ENCODE data around the gene RIF1.
"Not testable (repeated sequence)": the region's sequence is repeated elsewhere in the genome, so short reads cannot be mapped to it uniquely, and the experiment has no call there.

Gene RIF1

DNA sequence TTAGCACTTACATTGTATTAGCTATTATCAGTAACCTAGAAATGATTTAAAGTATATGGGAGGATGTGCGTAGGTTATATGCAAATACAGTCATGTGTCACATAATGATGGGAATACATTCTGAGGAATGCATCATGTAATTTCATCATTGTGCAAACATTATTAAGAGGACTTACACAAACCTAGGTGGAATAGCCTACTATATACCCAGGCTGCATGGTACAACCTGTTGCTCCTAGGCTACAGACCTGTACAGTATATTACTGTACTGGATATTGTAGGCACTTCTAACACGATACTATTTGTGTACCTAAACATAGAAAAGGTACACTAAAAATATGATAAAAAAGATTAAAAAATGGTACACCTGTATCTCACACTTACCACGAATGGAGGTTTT is 7.9 kb downstream of the RIF1 start:
- DNase-seq (ENCODE audit: low read depth), result no peak

- not testable (repeated sequence) for DNase-seq (ENCODE audit: low read depth)
These were observed 12.0 kb downstream of the RIF1 start for GRCh38 chr2:151421681-151422080.

DNA sequence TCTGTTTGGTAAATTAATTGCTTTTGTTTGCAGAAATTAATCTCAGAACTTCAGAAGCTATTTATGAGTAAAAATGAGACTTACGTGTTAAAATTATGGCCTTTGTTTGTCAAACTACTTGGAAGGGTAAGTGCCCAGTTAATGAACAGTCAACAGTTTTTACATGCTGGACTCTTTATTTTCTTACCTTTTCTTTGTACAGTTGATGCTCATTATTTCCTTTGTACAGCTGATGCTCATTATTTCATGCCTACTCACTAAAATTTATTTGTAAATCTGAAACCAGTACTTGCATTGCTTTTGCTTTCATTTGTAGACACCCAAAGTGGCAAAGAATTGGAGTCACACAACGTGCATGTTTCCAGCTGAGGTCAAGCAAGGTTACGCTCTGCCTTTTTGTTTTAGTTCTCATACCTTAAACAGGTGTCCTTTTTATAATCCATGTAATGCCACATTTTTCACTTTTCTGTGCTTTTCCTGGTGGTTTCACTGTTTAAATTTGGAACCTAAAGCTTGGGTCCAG is 13.3 kb downstream of the RIF1 start:
- DNase-seq (ENCODE audit: low read depth), result no peak

- no peak for DNase-seq (ENCODE audit: low read depth)
These were observed 14.1 kb downstream of the RIF1 start for GRCh38 chr2:151423760-151424159.

DNA sequence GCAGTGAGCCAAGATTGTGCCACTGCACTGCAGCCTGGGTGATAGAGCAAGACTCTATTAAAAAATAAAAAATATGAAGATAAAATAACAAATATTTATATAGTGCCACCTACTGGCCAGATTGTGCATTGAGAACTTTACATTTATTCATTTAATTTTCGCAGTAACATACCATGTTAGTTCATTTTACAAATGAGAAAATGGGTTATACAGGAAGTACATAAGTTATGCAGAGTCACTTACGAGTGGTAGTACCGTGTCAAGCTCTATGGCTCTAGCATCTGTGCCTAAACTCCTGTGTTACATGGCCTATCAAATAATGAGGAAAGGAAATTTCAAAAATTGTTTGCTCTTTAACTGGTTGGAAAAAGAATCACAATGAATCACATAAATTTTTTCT is 27.9 kb downstream of the RIF1 start:
- no peak for DNase-seq (ENCODE audit: low read depth)

DNA sequence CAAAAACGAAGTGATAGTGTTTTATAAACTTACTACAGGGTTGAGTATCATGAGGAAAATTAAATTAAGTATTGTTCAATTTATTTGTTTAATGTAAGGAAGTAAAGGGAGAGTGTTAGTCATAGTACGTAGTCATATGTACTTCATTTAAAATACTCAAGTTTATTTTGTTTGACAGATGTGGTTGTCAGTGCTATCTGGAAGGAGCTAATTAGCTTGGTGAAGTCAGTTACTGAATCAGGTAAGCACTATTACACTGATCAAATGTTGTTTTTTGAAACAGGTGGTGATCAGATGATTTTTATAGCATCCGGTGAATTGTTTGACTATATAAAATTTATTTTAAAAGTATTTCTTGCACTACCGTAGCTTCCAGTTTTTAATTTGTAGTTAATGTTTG is 28.8 kb downstream of the RIF1 start:
- no peak for DNase-seq (ENCODE audit: low read depth)

DNA sequence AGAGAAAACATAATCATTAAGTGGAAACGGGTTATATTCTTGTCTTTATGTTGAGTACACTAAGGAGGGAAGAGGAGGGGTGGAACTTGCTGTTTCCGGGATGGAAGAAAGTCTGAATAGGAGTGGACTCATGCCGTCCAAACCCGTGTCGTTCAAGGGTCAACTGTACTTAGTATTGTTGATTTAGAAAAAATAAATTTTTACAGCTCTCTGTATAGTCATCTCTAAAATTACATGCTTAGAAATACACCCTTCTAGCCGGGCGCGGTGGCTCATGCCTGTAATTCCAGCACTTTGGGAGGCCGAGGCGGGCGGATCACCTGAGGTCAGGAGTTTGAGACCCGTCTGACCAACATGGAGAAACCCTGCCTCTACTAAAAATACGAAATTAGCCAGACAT is 29.4 kb downstream of the RIF1 start:
- DNase-seq (ENCODE audit: low read depth), result no peak

GRCh38 chr2:151459358-151459757 is 49.7 kb downstream of the RIF1 start:
- no peak for DNase-seq (ENCODE audit: low read depth)

DNA sequence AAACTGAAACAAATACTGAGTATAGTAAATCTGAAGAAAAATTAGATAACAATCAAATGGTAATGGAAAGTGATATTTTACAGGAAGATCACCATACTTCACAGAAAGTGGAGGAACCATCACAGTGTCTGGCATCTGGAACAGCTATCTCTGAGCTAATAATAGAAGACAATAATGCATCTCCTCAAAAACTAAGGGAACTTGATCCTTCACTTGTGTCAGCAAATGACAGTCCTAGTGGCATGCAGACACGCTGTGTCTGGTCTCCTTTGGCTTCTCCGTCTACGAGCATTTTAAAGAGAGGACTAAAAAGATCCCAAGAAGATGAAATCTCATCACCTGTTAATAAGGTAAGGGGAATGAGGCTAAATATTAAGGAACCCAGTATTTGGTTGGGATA is 56.1 kb downstream of the RIF1 start:
- no peak for DNase-seq (ENCODE audit: low read depth)

DNA sequence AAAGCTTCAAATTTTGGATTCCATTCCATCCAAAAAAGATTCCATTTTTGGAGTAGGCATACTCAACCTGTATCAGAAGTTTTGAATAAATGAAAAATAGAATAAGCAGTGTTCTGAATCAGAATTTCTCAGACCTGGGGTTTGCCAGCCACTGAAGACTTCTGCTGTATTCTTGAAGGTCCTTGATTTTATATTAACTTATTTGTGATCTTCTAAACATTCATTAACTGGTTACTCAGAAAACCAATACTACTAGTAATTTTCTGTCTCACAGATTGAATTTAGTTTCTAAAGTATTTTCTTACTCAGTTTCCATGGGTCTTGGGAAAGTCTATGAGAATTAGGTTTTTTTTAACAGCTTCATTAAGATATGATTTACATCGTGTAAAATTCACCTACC is 60.9 kb downstream of the RIF1 start:
- no peak for DNase-seq (ENCODE audit: low read depth)

GRCh38 chr2:151472966-151473365 is 63.3 kb downstream of the RIF1 start:
- DNase-seq (ENCODE audit: low read depth), result no peak

DNA sequence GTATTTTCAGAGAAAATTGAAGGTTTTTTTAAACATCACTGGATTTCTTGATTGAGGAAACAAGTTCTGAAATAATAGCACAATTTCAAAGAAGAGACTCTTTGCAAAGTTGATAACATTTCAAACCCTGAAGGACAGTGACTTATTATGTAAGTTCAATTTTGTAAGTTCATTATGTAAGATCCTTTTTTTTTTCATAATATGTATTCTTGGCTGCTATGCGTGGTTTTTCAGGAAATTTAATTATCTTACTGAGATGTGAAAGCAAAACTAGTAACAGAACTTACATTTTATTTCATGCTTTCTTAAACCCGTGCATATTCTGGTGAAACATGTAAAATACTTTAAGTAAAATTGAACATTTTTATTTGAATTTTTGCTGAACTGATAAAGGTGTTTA is 65.4 kb downstream of the RIF1 start:
- DNase-seq (ENCODE audit: low read depth), result no peak

GRCh38 chr2:151476287-151476686 is 66.6 kb downstream of the RIF1 start:
- no peak for DNase-seq (ENCODE audit: low read depth)

DNA sequence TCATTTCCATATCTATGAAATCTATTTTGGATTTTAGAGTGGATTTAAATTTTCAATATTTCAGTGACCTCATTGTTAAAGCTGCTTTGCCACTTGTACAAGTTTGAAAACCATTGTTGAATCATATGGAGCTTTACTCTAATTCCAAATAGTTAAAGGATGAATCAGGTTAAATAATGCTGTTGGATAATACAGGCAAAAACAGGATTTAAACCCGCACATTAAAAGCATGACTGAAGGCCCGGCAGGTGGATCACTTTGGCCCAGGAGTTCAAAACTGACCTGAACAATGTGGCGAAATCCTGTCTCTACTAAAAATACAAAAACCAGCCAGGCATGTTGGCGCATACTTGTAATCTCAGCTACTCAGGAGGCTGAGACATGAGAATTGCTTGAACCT is 68.3 kb downstream of the RIF1 start:
- no peak for DNase-seq (ENCODE audit: low read depth)

DNA sequence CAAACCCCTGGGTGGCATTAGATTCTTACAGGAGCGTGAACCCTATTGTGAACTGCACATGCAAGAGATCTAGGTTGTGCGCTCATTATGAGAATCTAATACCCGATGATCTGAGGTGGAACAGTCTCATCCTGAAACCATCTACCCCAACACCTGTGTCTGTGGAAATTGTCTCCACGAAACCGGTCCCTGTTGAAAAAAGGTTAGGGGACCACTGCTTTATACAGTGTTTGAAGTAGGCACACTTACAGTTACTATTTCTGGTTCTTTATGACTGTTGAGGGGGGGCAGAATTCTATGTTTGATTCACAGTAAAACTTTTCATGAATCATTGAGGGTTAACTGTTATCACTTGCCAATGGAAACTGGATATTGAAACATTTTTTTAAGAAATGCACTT is 72.0 kb downstream of the RIF1 start:
- no peak for DNase-seq (ENCODE audit: low read depth)

GRCh38 chr2:151482171-151482725 is 72.5 kb downstream of the RIF1 start:
- no peak for DNase-seq (ENCODE audit: low read depth)

GRCh38 chr2:151483546-151483945 is 73.8 kb downstream of the RIF1 start:
- DNase-seq (ENCODE audit: low read depth), result no peak

- DNase-seq (ENCODE audit: low read depth), result no peak
These were observed 74.4 kb downstream of the RIF1 start for GRCh38 chr2:151484100-151484499.

- DNase-seq (ENCODE audit: low read depth), result no peak
These were observed 76.4 kb downstream of the RIF1 start for GRCh38 chr2:151486053-151486452.

DNA sequence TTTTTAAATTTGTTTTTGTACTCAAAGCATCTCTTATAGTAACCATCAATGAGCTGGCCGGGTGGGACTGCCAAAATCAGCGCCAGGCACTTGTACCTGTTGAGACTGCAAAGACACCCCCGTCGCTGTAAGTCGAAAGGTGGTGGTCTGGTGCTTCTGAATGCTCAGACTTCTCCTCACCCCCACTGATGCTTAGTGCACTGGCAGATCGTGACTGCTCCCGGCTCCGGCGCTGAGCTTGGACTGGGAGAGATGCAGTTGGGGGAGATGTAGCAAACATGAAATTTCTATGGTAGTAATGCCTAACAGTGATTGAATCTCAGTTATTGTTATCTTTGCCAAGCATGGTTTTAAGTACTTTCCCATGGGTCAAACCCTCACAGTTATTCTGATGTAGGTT is 80.6 kb downstream of the RIF1 start:
- no peak for DNase-seq (ENCODE audit: low read depth)

GRCh38 chr2:151491496-151491895 is 81.8 kb downstream of the RIF1 start:
- DNase-seq (ENCODE audit: low read depth), result no peak

GRCh38 chr2:151498178-151498577 is 88.5 kb downstream of the RIF1 start:
- no peak for DNase-seq (ENCODE audit: low read depth)

GRCh38 chr2:151506170-151506569 is 96.5 kb downstream of the RIF1 start:
- DNase-seq (ENCODE audit: low read depth), result no peak

- no peak for DNase-seq (ENCODE audit: low read depth)
These were observed 98.8 kb downstream of the RIF1 start for GRCh38 chr2:151508519-151508918.

- DNase-seq (ENCODE audit: low read depth), result no peak
These were observed 109.1 kb downstream of the RIF1 start for GRCh38 chr2:151518802-151519201.
